Measurements from ENCODE around the gene CEP57L1. TPM values are rescaled to one million over a fixed set of nuclear protein-coding genes. Genes with fewer than 3 reads are reported as not detected.

CEP57L1 gene
- total RNA-seq, 1 experiment from 2014 or later = 8.4 TPM

GRCh38 chr6:109093732-109094415 lies 1.4 kb upstream of the CEP57L1 start:
- H3K27ac ChIP-seq (ENCODE audit: insufficient read length, low read depth, low read length) = no peak overlapping the region
- peaks cover 31 to 37% of the 10 kb centered on the region in 2 experiments for H3K4me1 Mint-ChIP-seq

More at GRCh38 chr6:109093732-109094415, 1.4 kb upstream of the CEP57L1 start:
- Histone ChIP-seq H3K79me1 (ENCODE audit: insufficient read depth, low read depth, low read length, poor library complexity, severe bottlenecking) (no peaks in the 10 kb centered on the region), H3K56ac (ENCODE audit: insufficient read length, low read depth, low read length) (no peak overlapping the region), H2AK5ac (ENCODE audit: insufficient read length, low read length) (no peak overlapping the region), H3K9ac (ENCODE audit: extremely low read depth, insufficient read length, low read length) (peak overlapping the region; percentile 20), H4K8ac (replicated peaks; ENCODE audit: insufficient read length, low read depth, low read length) (no peak overlapping the region), H3K4me1 (ENCODE audit: insufficient read depth, low read length) (no peaks in the 10 kb centered on the region), H3T11ph (ENCODE audit: low read length) (no peak overlapping the region), H3K4ac (ENCODE audit: low read depth, low read length) (no peak overlapping the region), H3K4me2 (ENCODE audit: insufficient read depth, insufficient read length, low read length) (peak overlapping the region; percentile 99), H2BK12ac (ENCODE audit: insufficient read length, low read depth, low read length) (no peak overlapping the region), H3K14ac (ENCODE audit: insufficient read depth, low read length) (no peak overlapping the region), H3K27me3 (ENCODE audit: insufficient read depth, low read length) (no peaks in the 10 kb centered on the region), H3K23me2 (ENCODE audit: insufficient read length, low read depth, low read length, poor library complexity, severe bottlenecking) (peaks cover 10% of the 10 kb centered on the region), H3K18ac (ENCODE audit: insufficient read length, low read depth, low read length) (no peak overlapping the region), H3K23ac (ENCODE audit: insufficient read length, low read depth, low read length) (no peak overlapping the region), H4K91ac (ENCODE audit: insufficient read length, low read depth, low read length) (no peak overlapping the region), H2BK120ac (ENCODE audit: low read depth, low read length, poor library complexity, severe bottlenecking) (no peak overlapping the region), H2AFZ (ENCODE audit: low read length) (no peak overlapping the region), H2BK5ac (ENCODE audit: insufficient read length, low read length) (no peak overlapping the region), H4K5ac (ENCODE audit: insufficient read length, low read depth, low read length) (no peak overlapping the region), H4K20me1 (ENCODE audit: control insufficient read depth, insufficient read depth, insufficient read length) (no peaks in the 10 kb centered on the region), H3K9me3 (ENCODE audit: control insufficient read depth, low read depth, low read length) (no peaks in the 10 kb centered on the region), H3K79me2 (ENCODE audit: insufficient read depth, low read length) (no peaks in the 10 kb centered on the region), H2BK15ac (ENCODE audit: low read depth, low read length) (no peak overlapping the region), H2BK20ac (ENCODE audit: low read depth, low read length, poor library complexity, severe bottlenecking) (no peak overlapping the region)
- no peaks in the 10 kb centered on the region for H3K27me3 Mint-ChIP-seq (ENCODE audit: low read depth)
- peak overlapping the region in 2 of 3 experiments; percentile 32 to 49; a peak in 3 of 7 replicates for H3K27ac Mint-ChIP-seq
- no peaks in the 10 kb centered on the region for H3K36me3 Mint-ChIP-seq (ENCODE audit: insufficient read depth in 1 of 3, low read depth in 3 of 3)
- no peak for DNase-seq
- peak overlapping the region; percentile 82 to 89 for H3K4me3 Mint-ChIP-seq
- no CpG with 5 or more reads among the region's 19 CpGs for WGBS (ENCODE audit: extremely low coverage, insufficient read length, low lambda C conversion rate)
- no peaks in the 10 kb centered on the region; a peak in 1 of 5 replicates for H3K9me3 Mint-ChIP-seq
- no peak for TF ChIP-seq CTCF (conservative IDR thresholded peaks at IDR 0.05)
